ENCODE results near the gene TAF1C.

TAF1C gene

DNA sequence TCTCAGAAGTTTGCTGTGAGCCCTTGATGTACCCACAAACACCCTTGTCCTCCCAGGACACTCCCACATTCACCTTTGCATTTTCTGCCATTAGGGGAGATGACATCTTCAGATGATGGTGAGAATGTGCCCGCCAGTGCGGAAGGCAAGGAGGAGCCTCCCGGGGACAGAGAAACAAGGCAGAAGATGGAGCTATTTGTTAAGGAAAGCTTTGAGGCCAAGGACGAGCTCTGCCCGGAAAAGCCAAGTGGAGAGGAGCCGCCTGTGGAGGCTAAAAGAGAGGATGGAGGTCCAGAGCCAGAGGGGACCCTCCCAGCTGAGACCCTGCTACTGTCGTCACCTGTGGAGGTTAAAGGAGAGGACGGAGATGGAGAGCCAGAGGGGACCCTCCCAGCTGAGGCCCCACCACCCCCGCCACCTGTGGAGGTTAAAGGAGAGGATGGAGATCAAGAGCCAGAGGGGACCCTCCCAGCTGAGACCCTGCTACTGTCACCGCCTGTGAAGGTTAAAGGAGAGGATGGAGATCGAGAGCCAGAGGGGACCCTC, 17.0 kb downstream of the TAF1C start:
- H3K9ac ChIP-seq (ENCODE audit: low read length) = no peak overlapping the region
- H3K27ac ChIP-seq (ENCODE audit: low read length) = no peak overlapping the region
- H3K27me3 ChIP-seq (ENCODE audit: control insufficient read depth, insufficient read depth, low read length) = no peaks in the 10 kb centered on the region
- no peaks in the 10 kb centered on the region for H3K36me3 ChIP-seq (ENCODE audit: control insufficient read depth, low read depth, low read length)
- no peak overlapping the region for H3K4me3 ChIP-seq (ENCODE audit: low read length)
- H3K4me1 ChIP-seq (ENCODE audit: control insufficient read depth, low read depth, low read length) = no peaks in the 10 kb centered on the region
- H3K9me3 ChIP-seq (ENCODE audit: control insufficient read depth, low read depth, low read length) = no peaks in the 10 kb centered on the region

DNA sequence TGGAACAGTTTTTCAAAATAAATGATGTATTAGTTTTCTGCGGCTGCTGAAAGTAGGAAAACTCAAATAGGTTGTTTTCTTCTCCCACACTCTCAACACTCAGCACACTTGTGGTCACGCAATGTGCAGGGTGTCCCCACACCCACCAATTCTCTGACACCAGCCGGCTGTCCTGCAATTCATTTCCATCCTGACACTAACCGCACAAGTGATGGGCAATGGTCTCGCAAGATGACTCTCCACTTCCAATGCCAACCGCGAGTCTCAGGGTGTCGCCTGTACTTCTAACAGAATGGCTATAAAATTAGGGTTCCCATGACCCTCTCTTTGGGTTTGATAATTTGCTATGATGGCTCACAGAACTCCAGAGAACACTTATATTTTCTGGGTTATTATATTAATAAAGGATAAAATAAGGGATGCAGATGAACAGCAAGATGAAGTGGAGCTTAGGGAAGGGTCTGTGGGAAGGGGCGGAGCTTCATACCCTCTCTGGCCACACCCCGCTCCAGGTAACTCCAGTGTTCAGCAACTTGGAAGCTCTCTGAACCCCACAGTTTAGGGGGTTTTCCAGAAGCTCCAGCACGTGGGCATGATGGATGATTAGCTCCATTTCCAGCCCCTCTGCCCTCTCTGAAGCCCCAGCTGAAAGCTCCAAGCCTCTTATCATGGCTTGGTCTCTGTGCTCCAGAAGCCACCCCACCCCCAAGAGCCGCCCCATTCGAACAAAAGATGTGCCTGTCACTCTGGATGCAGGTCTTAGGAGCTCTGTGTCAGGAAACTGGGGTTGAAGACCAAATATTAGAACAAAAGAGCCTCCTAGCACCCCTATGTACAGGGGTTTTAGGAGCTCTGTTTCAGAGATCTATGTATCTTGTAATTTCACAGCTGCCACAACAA, 19.8 kb downstream of the TAF1C start:
- Histone ChIP-seq H3K9me3 (ENCODE audit: control insufficient read depth, low read depth, low read length) (no peaks in the 10 kb centered on the region), H3K36me3 (ENCODE audit: control insufficient read depth, low read depth, low read length) (no peaks in the 10 kb centered on the region), H3K27ac (ENCODE audit: low read length) (no peak overlapping the region), H3K4me1 (ENCODE audit: control insufficient read depth, low read depth, low read length) (no peaks in the 10 kb centered on the region), H3K4me3 (ENCODE audit: low read length) (no peak overlapping the region), H3K9ac (ENCODE audit: low read length) (no peak overlapping the region), H3K27me3 (ENCODE audit: control insufficient read depth, insufficient read depth, low read length) (no peaks in the 10 kb centered on the region)

DNA sequence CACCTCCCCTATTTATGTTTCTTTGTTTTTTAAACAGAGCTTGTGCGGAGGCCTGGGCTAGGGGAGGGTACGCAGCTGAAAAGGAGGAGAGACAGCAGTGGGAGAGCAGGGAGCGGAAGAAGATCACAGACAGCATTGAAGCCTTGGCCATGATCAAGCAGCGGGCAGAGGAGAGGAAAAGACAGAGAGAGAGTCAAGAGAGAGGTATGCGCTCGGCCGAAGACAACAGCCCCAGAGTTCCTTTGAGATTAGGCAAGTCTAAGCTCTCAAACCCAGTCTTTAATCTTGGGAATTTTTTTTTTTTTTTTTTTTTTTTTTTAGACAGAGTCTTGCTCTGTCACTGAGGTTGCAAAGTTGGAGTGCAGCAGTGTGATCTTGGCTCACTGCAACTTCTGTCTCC, 21.1 kb downstream of the TAF1C start:
- Histone ChIP-seq H3K9me3 (ENCODE audit: control insufficient read depth, low read depth, low read length) (no peaks in the 10 kb centered on the region), H3K27me3 (ENCODE audit: control insufficient read depth, insufficient read depth, low read length) (no peaks in the 10 kb centered on the region), H3K27ac (ENCODE audit: low read length) (no peak overlapping the region), H3K36me3 (ENCODE audit: control insufficient read depth, low read depth, low read length) (no peaks in the 10 kb centered on the region), H3K4me3 (ENCODE audit: low read length) (no peak overlapping the region), H3K9ac (ENCODE audit: low read length) (no peak overlapping the region), H3K4me1 (ENCODE audit: control insufficient read depth, low read depth, low read length) (no peaks in the 10 kb centered on the region)

DNA sequence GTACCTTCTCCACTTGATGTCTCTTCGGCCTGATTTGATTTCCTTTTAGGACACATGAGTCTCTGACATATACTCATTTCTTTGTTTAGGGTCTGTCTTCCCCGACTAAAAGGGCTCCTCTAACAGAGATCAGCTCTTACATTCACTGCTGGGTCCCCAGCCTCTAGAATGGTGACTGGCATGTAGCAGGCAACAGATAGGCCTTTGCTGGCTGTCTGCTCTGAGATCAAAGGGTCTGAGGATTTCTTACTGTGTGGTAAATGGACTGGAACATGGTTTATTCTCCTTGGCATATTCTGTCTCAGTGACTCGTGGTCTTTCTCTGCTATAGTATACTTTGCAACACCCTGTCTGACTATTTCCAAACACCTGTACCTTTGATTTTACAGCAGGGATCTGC, 25.1 kb downstream of the TAF1C start:
- Histone ChIP-seq H3K9me3 (ENCODE audit: control insufficient read depth, low read depth, low read length) (no peaks in the 10 kb centered on the region), H3K27ac (ENCODE audit: low read length) (no peak overlapping the region), H3K27me3 (ENCODE audit: control insufficient read depth, insufficient read depth, low read length) (no peaks in the 10 kb centered on the region), H3K36me3 (ENCODE audit: control insufficient read depth, low read depth, low read length) (no peaks in the 10 kb centered on the region), H3K9ac (ENCODE audit: low read length) (no peak overlapping the region), H3K4me3 (ENCODE audit: low read length) (no peak overlapping the region), H3K4me1 (ENCODE audit: control insufficient read depth, low read depth, low read length) (no peaks in the 10 kb centered on the region)

DNA sequence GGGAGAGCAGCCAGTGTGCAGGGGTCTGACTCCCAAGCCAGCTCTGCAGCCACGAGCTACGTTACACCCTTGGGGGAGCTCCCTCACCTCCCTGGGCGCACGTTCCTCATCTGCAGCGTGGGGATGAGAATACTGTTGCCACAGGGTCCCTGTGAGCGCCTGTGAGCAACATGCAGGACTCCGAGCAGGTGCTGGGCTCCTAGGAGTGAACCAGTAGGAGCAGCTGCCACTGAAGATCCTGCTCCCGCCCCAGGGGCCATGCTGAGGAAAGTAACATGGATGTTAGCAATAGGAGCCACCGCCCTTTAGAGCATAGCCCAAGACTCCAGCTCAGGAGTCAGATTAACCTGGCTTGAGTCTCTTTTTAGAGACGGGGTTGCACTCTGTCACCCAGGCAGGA, 25.8 kb downstream of the TAF1C start:
- Histone ChIP-seq H3K4me3 (ENCODE audit: low read length) (no peak overlapping the region), H3K9ac (ENCODE audit: low read length) (no peak overlapping the region), H3K27ac (ENCODE audit: low read length) (no peak overlapping the region), H3K27me3 (ENCODE audit: control insufficient read depth, insufficient read depth, low read length) (no peaks in the 10 kb centered on the region), H3K9me3 (ENCODE audit: control insufficient read depth, low read depth, low read length) (no peaks in the 10 kb centered on the region), H3K36me3 (ENCODE audit: control insufficient read depth, low read depth, low read length) (no peaks in the 10 kb centered on the region), H3K4me1 (ENCODE audit: control insufficient read depth, low read depth, low read length) (no peaks in the 10 kb centered on the region)

DNA sequence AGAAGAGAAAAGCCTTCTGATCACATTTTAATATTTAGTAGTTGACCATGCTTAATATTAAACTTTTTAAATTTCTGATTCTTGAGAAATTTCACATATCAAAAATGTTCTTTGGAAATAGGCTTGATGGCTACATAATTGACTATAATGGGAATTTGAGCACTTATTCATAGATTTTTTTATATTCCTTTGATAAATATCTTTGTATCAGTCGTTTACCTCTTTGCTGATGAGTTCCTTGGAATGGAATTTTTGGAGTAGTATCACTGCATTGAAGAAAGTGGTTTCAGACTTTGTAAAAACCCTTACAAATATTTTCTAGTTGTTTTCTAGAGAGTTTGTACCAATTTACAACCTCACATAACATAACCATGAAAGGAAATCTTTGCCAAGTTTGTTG, 27.1 kb downstream of the TAF1C start:
- Histone ChIP-seq H3K27ac (ENCODE audit: low read length) (no peak overlapping the region), H3K4me1 (ENCODE audit: control insufficient read depth, low read depth, low read length) (no peaks in the 10 kb centered on the region), H3K4me3 (ENCODE audit: low read length) (no peak overlapping the region), H3K36me3 (ENCODE audit: control insufficient read depth, low read depth, low read length) (no peaks in the 10 kb centered on the region), H3K27me3 (ENCODE audit: control insufficient read depth, insufficient read depth, low read length) (no peaks in the 10 kb centered on the region), H3K9ac (ENCODE audit: low read length) (no peak overlapping the region), H3K9me3 (ENCODE audit: control insufficient read depth, low read depth, low read length) (no peaks in the 10 kb centered on the region)

DNA sequence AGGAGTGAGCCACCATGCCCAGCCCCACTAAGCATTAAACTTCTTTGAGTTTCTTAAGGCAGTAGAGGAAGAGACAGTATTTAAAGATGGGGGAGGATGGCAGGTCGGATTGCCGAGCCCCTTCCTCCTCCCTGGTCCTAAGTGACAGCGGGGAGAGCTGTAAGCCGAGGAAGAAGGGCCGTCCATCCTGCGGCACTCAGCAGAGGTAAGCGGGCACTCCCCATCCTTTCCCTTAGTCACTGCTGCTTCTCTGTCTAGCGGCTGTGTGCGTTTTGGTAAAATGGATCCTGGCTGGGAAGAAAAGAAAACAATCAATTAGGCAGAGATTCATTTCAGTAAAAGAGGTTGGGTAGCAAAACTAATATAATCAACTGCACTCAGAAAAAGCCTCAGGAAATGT, 27.9 kb downstream of the TAF1C start:
- Histone ChIP-seq H3K27me3 (ENCODE audit: control insufficient read depth, insufficient read depth, low read length) (no peaks in the 10 kb centered on the region), H3K36me3 (ENCODE audit: control insufficient read depth, low read depth, low read length) (no peaks in the 10 kb centered on the region), H3K9me3 (ENCODE audit: control insufficient read depth, low read depth, low read length) (no peaks in the 10 kb centered on the region), H3K4me1 (ENCODE audit: control insufficient read depth, low read depth, low read length) (no peaks in the 10 kb centered on the region), H3K27ac (ENCODE audit: low read length) (no peak overlapping the region), H3K9ac (ENCODE audit: low read length) (no peak overlapping the region), H3K4me3 (ENCODE audit: low read length) (no peak overlapping the region)

DNA sequence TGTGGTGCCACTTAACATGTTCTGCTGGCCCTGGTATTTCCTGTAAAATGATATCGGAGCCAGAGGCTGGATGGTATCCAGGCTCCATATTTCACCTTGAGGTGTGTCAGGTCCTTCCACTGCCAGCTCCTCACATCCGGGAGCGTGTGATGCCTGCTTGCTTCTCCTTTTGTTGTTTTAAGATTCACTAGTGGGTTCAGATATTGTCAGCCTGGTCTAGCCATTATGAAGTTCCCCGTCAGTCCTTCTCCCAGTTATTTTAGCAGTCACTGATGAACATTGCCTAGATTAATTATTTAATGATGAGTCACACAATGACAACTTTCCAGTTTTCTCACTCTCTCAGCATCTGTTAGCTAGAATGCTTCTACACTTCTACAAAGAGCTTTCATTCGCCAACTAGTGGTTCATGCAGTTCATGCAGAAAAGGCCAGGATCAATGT, 30.5 kb downstream of the TAF1C start:
- Histone ChIP-seq H3K9ac (ENCODE audit: low read length) (no peak overlapping the region), H3K4me1 (ENCODE audit: control insufficient read depth, low read depth, low read length) (no peaks in the 10 kb centered on the region), H3K9me3 (ENCODE audit: control insufficient read depth, low read depth, low read length) (no peaks in the 10 kb centered on the region), H3K4me3 (ENCODE audit: low read length) (no peak overlapping the region), H3K27ac (ENCODE audit: low read length) (no peak overlapping the region), H3K36me3 (ENCODE audit: control insufficient read depth, low read depth, low read length) (no peaks in the 10 kb centered on the region), H3K27me3 (ENCODE audit: control insufficient read depth, insufficient read depth, low read length) (no peaks in the 10 kb centered on the region)

DNA sequence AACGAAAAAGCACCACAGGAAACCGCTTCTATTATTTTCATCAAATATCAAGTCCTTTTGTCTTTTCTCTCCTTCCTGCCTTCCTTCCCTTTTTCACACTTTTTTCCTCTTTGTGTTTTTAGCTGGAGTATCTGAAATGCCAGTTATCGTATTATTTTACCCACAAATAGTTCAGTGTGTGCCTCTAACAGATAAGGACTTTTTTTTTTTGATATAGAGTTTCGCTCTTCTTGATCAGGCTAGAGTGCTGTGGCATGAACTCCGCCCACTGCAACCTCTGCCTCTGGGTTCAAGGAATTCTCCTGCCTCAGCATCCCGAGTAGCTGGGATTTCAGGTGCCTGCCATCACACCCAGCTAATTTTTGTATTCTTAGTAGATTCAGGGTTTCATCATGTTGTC, 31.1 kb downstream of the TAF1C start:
- Histone ChIP-seq H3K27ac (ENCODE audit: low read length) (no peak overlapping the region), H3K9ac (ENCODE audit: low read length) (no peak overlapping the region), H3K4me1 (ENCODE audit: control insufficient read depth, low read depth, low read length) (no peaks in the 10 kb centered on the region), H3K4me3 (ENCODE audit: low read length) (no peak overlapping the region), H3K27me3 (ENCODE audit: control insufficient read depth, insufficient read depth, low read length) (no peaks in the 10 kb centered on the region), H3K9me3 (ENCODE audit: control insufficient read depth, low read depth, low read length) (no peaks in the 10 kb centered on the region), H3K36me3 (ENCODE audit: control insufficient read depth, low read depth, low read length) (no peaks in the 10 kb centered on the region)

DNA sequence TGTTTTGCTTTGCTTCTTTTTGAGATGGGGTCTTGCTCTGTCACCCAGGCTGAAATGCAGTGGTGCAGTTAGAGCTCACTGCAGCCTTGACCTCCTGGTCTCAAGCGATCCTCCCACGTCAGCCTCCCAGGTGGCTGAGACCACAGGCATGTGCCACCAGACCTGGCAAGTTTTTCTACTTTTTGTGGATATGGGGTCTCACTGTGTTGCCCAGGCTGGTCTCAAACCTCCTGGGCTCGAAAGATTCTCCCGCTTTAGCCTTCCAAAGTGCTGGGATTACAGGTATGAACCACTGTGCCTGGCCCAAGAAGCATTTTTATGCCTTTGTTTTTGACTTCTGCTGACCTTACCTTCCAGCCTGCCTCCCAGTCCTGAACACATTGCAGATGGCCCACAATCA, 31.6 kb downstream of the TAF1C start:
- no peak overlapping the region for H3K27ac ChIP-seq (ENCODE audit: low read length)
- H3K9ac ChIP-seq (ENCODE audit: low read length) = no peak overlapping the region
- H3K27me3 ChIP-seq (ENCODE audit: control insufficient read depth, insufficient read depth, low read length) = no peaks in the 10 kb centered on the region
- no peaks in the 10 kb centered on the region for H3K9me3 ChIP-seq (ENCODE audit: control insufficient read depth, low read depth, low read length)
- no peaks in the 10 kb centered on the region for H3K4me1 ChIP-seq (ENCODE audit: control insufficient read depth, low read depth, low read length)
- no peaks in the 10 kb centered on the region for H3K36me3 ChIP-seq (ENCODE audit: control insufficient read depth, low read depth, low read length)
- H3K4me3 ChIP-seq (ENCODE audit: low read length) = no peak overlapping the region

DNA sequence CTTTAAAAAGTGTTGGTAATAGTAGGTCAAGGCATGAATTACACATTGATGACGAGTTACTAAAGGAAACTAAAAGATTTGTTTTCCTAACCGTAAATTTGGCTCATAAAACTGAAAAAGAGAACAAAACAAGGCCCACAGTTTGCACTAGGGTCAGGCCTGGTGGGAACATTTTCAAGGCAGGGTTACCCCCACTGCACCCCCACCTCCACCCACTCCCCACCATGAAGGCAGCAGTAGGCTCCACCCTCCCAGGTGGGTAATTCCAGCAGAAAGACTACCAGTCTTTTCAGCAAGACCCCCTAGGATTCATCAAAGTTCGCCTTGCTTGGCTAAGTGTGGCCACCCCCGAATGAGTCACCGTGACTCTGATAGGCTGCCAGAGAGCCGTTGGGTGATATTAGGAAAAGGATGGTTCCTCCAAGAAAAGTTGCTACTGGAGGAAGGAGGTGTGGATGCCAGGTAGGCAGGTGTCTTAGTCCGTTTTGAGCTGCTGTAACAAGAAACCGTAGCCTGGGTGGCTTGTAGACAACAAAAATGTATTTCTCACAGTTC, 33.1 kb downstream of the TAF1C start:
- H3K27me3 ChIP-seq (ENCODE audit: control insufficient read depth, insufficient read depth, low read length) = no peaks in the 10 kb centered on the region
- H3K9ac ChIP-seq (ENCODE audit: low read length) = no peak overlapping the region
- no peak overlapping the region for H3K27ac ChIP-seq (ENCODE audit: low read length)
- H3K36me3 ChIP-seq (ENCODE audit: control insufficient read depth, low read depth, low read length) = no peaks in the 10 kb centered on the region
- no peaks in the 10 kb centered on the region for H3K4me1 ChIP-seq (ENCODE audit: control insufficient read depth, low read depth, low read length)
- no peak overlapping the region for H3K4me3 ChIP-seq (ENCODE audit: low read length)
- H3K9me3 ChIP-seq (ENCODE audit: control insufficient read depth, low read depth, low read length) = no peaks in the 10 kb centered on the region

DNA sequence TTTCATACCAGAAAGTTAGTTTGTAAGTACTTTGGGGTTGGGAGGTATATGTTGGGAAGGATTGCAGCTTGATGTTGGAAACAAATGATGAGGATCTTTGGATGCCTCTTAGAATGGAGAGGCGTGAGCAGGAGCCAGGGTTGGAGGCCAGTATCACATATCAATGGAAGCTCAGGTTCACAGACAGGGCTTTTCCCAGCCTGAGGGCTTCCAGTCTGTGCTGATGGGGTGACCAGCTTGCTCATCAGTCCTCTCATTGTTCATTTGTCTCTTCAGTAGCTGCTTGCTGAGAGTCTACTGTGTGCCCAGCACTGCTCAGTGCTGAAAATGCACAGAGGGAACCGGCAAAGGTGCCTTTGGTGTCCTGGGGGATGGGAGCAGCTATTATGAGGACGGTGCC, 35.9 kb downstream of the TAF1C start:
- H3K36me3 ChIP-seq (ENCODE audit: control insufficient read depth, low read depth, low read length) = no peaks in the 10 kb centered on the region
- H3K27ac ChIP-seq (ENCODE audit: low read length) = no peak overlapping the region
- H3K4me3 ChIP-seq (ENCODE audit: low read length) = no peak overlapping the region
- no peaks in the 10 kb centered on the region for H3K4me1 ChIP-seq (ENCODE audit: control insufficient read depth, low read depth, low read length)
- H3K9ac ChIP-seq (ENCODE audit: low read length) = no peak overlapping the region
- H3K9me3 ChIP-seq (ENCODE audit: control insufficient read depth, low read depth, low read length) = no peaks in the 10 kb centered on the region
- peaks cover 7% of the 10 kb centered on the region for H3K27me3 ChIP-seq (ENCODE audit: control insufficient read depth, insufficient read depth, low read length)

Measured in iPS-18a (cell line).